AG08396 (cell line): ENCODE data around the gene CEP89.
"Not testable (repeated sequence)": the region's sequence is repeated elsewhere in the genome, so short reads cannot be mapped to it uniquely, and the experiment has no call there.

ENCODE experiments used
- DNase-seq: peaks from one replicate; pipeline ENCODE4 v3.0.0; 2012; ENCODE audit warnings: low spot score, mixed read lengths

Gene CEP89

DNA sequence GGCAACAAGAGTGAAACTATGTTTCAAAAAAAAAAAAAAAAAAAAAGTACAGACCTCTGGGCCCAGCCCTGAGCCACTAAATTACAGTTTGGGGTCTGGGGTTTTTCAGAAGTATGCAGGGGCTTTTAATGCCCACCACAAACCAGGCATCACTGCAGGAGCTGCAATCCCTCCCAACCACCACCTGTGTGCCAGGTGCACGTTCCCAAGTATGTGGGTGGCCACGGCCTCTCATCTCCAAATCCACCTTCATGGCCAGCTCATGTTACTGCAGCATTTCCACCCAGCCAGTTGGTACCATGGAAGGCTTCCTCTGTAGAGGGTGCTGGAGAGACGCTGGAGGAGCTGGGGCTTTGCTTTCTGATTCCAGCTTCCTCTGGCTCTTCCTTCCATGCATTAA is 26.5 kb downstream of the CEP89 start:
- DNase-seq: no peak

DNA sequence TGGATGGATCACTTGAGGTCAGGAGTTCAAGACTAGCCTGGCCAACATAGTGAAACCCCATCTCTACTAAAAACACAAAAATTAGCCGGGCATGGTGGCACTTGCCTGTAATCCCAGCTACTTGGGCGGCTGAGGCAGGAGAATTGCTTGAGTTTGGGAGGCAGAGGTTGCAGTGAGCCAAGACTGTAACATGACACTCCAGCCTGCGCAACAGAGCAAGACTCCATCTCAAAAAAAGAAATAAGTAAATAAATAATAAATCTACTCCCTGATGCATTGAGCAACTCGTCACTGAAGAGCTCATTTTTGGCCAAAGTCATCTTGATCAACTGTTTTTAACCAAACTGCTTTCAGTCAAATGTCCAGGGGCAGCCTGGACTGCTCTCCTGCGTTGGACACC is 30.5 kb downstream of the CEP89 start:
- not testable (repeated sequence) for DNase-seq

GRCh38 chr19:32936065-32936464 is 35.7 kb downstream of the CEP89 start:
- DNase-seq: no peak

DNA sequence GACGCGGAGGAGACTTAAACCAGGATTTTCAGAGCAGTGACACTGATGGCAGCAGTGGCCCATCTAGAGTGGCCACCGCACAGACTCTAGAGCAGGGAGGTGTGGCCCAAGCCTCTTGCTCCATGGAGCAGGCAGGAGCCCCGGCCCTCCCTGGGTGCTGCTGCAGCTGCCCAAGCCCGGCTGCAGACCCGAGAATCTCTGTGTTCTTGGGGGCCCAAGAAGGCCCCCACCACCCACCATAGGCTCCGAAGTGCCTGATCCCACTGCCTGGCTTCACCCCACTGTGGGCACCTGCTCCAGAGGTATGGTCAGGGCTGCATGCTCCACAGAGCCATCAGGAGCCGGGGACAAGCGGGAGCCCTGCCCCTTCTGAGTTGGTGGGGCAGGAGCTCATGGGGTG is 36.1 kb downstream of the CEP89 start:
- no peak for DNase-seq

GRCh38 chr19:32933571-32933970 is 38.2 kb downstream of the CEP89 start:
- no peak for DNase-seq

DNA sequence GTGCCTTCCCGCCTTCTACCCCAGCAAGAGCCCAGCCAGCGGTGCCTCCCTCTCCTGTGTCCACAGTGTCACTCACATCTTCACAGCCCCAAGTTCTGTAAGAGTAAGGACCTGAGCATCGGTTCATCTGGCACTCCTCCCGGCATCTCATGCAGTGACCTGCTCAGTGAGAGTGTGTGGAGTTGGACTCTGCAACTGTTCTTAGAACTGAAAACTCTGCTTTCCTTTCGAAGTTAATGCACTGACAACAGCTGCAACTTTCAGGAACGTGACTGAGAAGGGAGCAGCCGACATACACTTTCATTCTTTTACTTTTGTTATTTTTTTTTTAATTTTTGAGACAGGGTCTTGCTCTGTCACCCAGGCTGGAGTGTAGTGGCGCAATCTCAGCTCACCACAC is 41.2 kb downstream of the CEP89 start:
- no peak for DNase-seq

GRCh38 chr19:32928806-32929205 is 43.0 kb downstream of the CEP89 start:
- no peak for DNase-seq

GRCh38 chr19:32924200-32924599 is 47.6 kb downstream of the CEP89 start:
- no peak for DNase-seq

DNA sequence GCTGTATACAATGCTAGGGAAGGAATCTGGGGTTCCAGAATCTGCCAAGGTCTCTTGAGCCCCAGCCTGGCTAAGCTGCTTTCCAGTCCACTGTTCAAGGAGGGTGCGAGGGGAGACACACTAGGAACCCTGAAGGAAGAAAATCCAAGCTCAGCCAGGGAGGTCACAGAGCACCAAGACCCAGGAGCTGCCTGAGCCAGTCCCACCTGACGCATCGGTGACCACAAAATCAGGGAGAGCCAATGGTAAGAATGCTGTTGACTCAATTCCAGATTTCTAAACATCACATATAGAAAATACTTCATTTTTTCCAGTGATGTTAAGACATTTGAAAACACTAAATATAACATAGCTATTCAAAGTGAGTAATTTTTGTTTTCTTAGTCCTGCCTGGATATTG is 50.1 kb downstream of the CEP89 start:
- DNase-seq: no peak

DNA sequence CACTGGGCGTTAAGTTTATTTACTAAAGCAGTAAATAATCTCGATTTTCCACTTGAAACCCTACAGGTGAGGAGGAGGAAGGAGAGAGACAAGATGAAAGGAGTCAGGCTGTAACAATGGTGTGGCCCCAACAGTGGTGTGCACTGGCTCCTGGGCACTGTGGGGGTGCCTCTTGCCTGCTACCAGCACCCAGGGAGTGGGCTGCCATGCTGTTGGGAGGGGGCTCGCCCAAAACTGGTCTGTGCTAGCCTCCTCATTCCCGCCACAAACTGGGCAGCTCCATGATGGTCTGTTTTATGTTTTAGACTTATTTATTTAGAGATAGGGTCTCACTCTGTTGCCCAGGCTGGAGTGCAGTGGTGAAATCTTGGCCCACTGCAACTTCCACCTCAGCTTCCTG is 52.4 kb downstream of the CEP89 start:
- no peak for DNase-seq

DNA sequence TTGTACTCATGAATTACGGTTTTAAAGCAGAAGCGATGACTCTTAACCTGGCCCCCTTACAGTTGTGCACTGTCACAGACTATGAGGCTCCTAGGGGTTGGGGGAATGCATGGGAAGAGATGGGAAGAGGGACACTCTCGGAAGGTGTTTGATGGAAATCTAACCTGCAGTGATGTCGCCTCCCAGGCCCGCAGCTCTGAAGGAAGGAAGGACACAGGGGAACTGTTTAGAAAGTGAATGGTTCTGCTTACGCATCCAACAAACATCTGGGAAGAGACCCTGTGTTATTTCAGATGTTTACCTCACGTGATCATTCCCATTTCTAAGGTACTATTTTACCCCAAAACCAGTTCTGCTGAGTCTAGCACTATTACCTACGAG is 54.2 kb downstream of the CEP89 start:
- DNase-seq: no peak

- no peak for DNase-seq
Measured at GRCh38 chr19:32916969-32917615, 54.7 kb downstream of the CEP89 start.

GRCh38 chr19:32914879-32915660 is 56.7 kb downstream of the CEP89 start:
- DNase-seq: no peak

- DNase-seq: no peak
Measured at GRCh38 chr19:32911467-32911866, 60.3 kb downstream of the CEP89 start.

- no peak for DNase-seq
Measured at GRCh38 chr19:32910874-32911273, 60.9 kb downstream of the CEP89 start.

DNA sequence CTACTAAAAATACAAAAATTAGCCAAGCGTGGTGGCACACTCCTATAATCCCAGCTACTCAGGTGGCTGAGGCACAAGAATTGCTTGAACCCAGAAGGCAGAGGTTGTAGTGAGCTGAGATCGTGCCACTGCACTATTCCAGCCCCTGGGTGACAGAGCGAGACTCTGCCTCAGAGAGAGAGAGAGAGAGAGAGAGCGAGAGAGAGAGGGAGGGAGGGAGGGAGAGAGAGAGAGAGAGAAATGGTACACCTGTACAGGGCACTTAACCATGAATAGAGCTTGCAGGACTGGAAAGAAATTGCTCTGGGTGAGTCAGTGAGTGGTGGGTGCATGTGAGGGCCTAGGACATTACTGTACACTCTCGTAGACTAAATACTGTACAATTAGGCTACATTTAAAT is 61.7 kb downstream of the CEP89 start:
- DNase-seq: no peak

DNA sequence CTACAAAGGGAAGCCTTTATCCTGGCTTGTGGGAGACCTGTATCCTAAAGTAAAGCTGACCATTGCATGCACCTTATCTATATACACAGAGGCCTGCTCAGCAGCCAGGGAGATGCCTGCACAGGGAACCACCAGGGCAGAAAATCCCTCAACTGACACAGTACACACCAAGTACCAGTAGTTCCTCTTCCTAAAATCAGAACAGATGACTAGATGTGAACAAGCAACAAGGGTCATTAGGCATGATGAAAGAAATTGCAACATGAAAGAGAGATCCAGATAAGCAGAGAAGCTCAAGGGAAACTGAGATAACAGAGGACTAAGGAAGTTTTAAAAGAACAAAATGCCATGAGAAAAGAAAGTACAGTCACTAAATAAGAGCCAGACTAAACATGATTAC is 62.5 kb downstream of the CEP89 start:
- no peak for DNase-seq

DNA sequence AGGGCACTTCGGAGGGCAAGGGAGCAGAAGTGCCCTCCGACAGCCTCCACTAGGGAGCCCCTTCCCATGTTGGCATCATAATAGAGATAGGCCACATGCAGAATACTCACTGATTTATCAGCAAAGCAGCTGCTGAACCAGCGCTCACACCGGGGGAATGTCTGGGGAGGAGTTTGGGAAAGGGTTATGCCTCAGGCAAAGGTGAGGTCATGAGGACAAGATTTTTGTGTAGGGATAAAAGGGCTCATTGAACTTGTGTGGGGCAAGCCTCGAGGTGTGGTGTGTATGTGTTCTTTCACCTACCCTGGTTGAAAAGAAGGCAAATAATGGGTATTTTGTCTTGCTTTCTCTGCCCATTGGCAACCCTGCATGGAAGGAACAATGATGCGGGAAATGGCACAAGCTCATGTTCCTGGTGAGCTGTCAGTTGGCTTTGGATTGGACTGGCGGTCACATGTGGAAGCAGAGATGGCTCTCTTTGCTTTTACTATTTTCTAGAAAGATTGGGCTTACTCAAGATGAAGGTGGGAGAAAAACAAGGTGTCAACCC is 63.0 kb downstream of the CEP89 start:
- DNase-seq: no peak

DNA sequence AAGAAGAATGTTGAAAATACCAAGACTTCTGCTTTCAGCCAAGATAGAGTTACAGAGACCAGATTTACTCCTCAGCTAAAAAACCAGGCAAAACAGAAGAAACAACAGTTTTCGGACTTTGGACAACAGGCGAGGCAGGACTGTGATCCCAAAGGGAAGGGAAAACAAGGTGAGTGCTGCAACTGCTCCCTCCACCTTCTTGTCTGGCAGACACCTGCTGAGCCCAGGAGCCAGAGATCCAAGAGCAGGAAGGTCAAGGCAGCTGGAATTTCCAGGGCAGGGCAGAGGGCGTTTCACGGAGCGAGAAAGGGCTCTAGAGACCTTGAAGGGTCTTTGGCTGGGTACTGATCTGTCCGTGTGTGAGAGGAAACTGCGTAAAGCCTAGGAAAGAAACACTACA is 69.3 kb downstream of the CEP89 start:
- no peak for DNase-seq

DNA sequence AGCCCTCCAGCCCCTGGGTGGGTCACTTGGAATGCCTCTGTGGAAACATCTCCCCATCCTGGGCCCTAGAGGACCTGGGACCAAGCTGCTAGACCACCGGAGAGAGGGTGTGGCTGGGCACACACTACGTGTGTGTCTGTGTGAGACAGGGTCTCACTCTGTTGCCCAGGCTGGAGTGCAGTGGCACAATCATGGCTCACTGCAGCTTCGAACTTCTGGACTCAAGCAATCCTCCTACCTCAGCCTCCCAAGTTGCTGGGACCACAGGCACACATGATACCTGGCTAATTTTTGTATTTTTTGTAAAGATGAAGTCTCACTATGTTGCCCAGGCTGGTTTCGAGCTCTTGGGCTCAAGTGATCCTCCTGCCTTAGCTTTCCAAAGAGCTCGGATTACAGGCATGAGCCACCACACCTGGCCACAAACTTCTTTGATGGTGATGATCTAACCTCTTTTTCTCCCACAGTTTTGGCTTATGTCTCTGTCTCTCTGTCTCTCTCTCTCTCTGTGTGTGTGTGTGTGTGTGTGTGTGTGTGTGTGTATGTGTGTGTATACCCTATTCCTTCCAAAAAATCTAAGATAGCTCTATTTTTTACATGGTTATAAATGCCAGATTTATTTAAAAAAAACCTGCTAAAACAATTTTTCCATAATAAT is 70.1 kb downstream of the CEP89 start:
- no peak for DNase-seq

DNA sequence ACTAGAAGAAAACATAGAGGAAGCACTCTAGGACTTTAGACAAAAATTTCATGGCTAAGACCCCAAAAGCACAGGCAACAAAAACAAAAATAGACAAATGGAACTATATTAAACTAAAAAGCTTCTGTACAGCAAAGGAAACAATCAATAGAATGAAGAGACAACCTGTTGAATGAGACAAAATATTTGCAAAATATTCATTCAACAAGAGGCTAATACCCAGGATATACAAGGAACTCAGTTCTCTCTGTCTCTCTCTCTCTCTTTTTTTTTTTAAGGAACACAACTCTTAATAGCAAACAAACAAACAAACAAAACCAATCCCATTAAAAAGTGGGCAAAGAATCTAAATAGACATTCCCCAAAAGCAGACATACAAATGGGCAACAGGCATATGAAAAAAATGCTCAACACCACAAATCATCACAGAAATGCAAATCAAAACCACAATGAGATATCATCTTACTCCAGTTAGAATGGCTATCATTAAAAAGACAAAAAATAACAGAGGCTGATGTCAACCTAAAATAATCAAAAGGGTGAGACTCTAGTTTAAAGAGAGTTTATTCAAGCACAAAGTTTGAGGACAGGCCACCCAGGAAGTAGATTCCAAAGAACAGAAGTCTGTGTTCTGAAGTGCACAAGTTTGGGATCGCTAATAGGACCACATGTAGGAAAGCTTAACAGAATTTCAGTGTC is 75.1 kb downstream of the CEP89 start:
- DNase-seq: no peak

DNA sequence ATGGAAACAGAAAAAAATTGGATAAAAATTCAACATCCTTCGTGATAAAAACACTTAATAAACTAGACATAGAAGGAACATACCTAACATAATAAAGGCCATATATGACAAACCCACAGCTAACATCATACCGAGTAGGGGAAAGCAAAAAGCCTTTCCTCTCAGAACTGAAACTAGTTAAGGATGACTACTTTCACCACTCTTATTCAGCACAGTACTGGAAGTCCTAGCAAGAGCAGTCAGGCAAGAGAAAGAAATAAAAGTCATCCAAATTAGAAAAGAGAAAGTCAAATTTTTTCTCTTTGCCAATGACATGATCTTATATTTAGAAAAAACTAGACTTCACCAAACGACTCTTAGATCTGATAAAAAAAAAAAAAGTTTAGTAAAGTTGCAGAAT is 76.4 kb downstream of the CEP89 start:
- DNase-seq: no peak

GRCh38 chr19:32891609-32892008 is 80.1 kb downstream of the CEP89 start:
- no peak for DNase-seq
